AML-193 (cell line): ENCODE measurements around the gene PTPRC.

Source experiments
- DNase-seq, 2 experiments: peaks; one replicate each; lab custom pipeline; 2025; lab: John Stamatoyannopoulos, UW

PTPRC gene

DNA sequence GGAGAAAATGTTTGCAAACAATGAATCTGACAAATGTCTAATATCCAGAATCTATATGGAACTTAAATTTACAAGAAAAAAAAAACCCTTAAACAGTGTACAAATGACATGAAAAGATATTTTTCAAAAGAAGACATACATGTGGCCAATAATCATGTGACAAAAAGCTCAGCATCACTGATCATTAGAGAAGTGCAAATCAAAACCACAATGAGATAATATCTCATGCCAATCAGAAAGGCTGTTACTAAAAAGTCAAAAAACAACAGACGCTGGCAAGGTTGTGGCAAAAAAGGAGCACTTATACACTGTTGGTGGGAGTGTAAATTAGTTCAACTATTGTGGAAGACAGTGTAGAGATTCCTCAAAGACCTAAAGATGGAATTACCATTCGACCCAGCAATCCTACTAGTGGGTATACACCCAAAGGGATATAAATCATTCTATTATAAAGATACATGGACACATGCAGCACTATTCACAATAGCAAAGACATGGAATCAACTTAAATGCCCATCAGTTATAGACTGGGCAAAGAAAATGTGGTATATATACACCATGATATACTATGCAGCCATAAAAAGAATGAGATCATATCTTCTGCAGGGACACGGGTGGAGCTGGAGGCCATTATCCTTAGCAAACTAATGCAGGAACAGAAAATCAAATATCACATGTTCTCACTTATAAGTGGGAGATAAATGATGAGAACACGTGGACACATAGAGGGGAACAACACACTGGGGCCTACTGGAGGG, 123.2 kb downstream of the PTPRC start:
- DNase-seq, result no peak

DNA sequence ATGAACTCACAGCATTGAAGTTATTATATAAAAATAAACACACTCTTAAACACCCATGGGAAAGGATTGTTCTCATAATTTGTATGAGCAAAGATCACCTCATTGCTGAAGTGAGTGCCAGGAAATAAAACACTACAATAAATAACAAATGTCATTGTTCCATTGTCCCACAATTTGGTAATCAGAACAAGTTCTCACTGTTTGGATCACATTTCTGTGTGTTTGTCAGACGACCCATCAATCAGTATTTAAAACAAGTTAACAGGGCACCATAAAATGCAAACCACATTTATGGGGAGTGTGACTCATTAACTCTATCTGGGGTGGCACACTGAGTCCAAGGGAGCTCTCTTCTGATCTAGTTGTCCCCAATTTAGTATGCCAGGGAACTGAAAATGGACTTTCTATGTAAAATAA, 124.5 kb downstream of the PTPRC start:
- no peak for DNase-seq

DNA sequence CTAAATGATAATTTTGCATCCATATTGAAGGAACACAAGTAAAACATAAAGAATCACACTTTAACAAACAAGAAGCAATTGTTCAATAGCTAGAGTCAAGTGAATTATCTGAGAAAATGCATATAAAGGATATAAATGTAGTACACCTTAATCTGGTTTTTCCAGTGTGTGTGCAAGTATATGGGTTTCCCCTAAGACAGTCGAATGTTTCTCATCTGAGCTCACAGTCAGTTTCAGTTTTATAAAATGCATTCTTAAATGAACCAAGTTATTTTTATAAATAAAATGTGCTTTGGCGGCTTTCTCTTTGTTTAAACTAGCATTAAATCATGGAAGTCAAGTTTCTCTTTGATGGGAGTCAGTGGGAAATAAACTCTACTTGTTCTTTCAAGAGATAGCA, 125.9 kb downstream of the PTPRC start:
- DNase-seq, result no peak

DNA sequence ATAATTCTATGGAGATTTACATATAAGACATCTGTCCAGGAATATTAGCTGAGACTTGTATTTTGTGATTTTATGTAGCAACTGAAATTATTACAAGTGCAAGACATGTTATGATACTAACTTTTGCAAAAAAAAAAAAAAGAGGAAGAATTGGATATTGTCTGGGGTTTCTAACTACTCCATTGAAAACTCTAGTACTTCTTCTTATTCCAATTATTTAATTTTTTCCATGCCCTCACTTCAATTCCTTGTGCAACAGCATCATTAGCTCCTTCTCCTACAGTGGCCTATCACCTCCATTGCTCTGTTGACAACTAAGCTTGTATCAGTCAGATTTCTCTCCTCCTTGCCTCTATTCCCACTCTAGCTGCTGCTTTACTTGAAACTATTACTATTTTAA, 126.6 kb downstream of the PTPRC start:
- DNase-seq, result no peak

GRCh38 chr1:198771563-198772153, 132.8 kb downstream of the PTPRC start:
- peak; percentile 28 to 40 for DNase-seq

GRCh38 chr1:198772626-198773025, 133.8 kb downstream of the PTPRC start:
- no peak for DNase-seq

- no peak for DNase-seq
These were observed 134.2 kb downstream of the PTPRC start for GRCh38 chr1:198773030-198773429.

DNA sequence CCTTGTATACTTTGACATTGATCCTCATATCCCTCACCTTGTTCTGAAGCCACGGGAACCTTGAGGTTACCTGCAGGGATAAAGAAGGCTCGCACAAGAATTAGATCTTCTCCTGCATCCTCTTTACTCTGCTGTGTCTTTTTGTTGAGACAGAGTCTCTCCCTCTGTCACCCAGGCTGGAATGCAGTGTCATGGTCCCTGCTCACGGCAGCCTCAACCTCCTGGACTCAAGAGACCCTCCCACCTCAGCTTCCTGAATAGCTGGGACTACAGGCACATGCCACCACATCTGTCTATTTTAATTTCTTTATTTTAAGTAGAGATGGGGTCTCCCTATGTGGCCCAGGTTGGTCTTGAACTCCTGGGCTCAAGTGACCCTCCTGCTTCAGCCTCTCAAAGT, 134.7 kb downstream of the PTPRC start:
- DNase-seq, result no peak

DNA sequence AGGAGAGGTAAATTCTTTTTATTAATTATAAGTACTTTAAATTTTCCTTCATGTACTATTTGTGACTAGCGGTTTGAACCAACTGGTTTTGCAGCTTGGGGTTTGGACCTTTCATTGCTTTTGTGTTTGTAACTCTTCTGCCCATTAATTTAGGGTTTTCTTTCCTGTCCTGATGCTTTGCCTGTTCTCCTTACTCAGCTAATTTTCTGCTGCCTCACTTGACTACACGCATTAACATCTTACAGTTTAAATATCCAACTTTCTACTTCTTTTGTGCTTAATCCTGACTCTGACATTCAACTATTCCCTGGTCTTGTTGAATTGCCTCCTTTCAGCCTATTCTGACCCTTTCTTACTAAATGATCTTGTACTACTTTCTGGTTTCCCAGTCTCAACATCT, 135.6 kb downstream of the PTPRC start:
- no peak for DNase-seq

GRCh38 chr1:198775606-198776005, 136.8 kb downstream of the PTPRC start:
- no peak for DNase-seq

DNA sequence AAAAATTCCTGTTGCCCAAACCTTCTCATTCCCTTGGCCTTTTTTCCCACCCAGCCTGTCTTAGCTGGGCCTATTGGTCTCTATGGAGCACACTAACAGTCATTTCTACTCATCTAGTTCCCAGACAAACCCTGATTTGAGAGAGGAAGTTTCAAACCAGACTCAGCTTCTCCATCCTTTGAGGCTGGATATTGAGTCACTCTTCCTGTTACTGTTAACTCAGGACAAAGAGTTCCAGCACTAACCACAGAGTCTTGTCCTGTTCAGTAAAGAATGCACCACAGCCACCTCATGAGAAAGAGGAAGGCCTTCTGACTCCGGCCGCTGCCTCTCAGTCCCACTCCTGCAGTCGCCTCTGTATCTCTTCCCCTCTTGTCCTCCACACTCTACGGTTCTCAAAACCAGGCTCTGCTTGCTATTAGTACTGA, 137.8 kb downstream of the PTPRC start:
- peak; percentile 97 to 99 for DNase-seq

GRCh38 chr1:198778049-198778448, 139.2 kb downstream of the PTPRC start:
- no peak for DNase-seq

- no peak for DNase-seq
These were observed 141.5 kb downstream of the PTPRC start for GRCh38 chr1:198780376-198780775.

GRCh38 chr1:198788561-198789064, 149.8 kb downstream of the PTPRC start:
- DNase-seq, result peak; percentile 23 to 28

DNA sequence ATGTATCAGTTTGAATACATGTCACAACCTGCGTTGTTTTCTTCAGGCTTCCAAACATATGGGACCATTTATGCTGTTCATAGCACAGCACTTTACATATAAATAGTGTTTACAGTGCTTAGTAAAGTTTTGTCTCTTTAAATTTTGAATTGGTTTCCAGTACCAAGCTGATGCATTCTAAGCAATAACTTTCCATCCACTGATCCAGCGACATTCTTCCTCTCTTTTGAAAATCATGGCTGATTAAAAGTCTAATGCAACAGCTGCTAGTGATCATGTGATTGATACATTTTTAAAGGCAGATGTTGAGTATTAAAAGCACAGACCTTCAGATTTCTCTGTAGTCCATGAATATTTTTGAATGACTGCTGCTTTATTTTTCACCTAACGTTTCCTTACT, 154.9 kb downstream of the PTPRC start:
- no peak for DNase-seq

- DNase-seq, result no peak
These were observed 155.7 kb downstream of the PTPRC start for GRCh38 chr1:198794498-198794897.

GRCh38 chr1:198797656-198798055, 158.8 kb downstream of the PTPRC start:
- DNase-seq, result no peak

DNA sequence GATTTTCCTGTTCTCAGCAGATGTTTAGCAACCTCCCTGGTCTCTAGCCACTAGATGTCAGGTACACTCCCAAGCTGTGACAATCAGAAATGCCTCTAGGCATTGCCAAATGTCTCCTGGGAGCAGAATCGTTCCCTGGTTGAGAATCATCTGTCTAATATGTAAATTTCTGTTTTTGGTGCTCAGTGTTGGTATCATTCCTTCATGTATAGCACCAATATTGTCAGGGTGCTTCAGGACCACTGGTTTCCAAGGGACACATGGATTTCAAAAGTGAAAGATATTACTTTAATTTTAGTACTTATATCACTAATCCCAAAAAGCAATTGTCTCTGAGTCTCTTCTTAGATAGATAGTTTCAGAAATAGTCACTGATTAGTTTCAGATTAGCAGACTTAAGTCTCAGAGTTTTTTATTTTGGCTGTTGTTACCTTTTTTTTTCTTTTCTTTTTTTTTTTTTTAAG, 160.1 kb downstream of the PTPRC start:
- DNase-seq, result no peak

- no peak for DNase-seq
These were observed 166.8 kb downstream of the PTPRC start for GRCh38 chr1:198805498-198806151.

DNA sequence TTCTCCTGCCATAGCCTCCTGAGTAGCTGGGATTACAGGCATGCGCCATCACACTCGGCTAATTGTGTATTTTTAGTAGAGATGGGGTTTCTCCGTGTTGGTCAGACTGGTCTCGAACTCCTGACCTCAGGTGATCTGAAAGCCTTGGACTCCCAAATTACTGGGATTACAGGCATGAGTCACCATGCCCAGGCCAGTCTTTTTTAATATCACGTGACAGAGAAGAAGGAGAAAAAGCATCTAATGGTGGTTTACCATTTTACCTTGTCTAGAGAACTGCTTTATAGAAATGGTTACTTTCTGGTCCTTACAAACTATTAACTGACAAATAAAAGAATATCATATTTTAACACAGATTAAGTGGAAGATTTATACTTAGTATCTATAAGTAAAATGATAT, 168.0 kb downstream of the PTPRC start:
- DNase-seq, result no peak
